GM18526 (cell line): Measurements from ENCODE around the gene LIN52.

Experiments
- POLR2A ChIP-seq: IDR thresholded peaks from 3 replicates; pipeline ENCODE4 v1.6.1; 2011; ENCODE audit not compliant: insufficient read length; ENCODE audit errors: extremely low read depth

Gene LIN52

DNA sequence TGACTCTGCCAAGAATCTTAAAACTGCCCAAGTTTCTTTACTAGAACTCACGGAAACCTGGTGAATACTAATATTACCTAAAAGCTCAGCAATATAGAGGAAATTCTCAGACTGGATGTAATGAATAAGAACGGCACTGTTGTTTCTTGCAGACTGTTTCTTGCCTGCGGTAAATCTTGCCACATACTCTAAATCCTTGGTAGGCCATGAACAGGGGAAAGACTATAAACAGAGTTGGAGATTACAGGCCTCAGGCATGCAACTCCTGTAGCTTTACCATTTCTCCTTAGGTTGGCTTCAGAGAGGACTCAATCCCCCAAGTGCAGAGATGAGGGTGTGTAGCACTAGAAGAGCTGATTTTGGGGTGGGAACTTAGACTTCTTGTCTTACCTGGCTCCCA lies 1.6 kb upstream of the LIN52 start:
- TF ChIP-seq POLR2A: no peak

DNA sequence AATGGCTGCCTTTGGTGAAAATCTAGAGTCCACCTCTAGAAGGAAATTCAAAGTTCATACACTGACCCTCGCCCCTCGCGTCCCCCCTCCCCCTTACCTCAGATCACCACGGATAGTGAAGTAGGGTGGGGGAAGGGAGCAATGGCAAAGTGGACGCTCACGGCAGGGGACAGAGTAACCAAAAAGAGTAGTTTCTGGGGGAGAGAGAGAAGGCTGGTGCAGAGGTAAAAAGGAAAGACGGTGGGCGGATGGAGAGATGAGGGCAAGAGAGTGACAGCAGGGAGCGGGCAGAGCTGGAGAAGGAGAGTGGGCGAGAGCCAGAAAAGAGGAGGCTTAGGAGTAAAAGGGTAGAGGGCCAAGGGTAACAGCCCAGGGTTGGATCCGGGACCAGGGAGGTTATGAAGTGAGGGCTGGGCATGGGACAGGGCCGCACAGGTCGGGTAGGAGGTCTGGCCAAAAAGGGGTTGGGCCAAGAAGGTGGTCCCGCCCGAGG lies 926 bp upstream of the LIN52 start:
- no peak for TF ChIP-seq POLR2A

DNA sequence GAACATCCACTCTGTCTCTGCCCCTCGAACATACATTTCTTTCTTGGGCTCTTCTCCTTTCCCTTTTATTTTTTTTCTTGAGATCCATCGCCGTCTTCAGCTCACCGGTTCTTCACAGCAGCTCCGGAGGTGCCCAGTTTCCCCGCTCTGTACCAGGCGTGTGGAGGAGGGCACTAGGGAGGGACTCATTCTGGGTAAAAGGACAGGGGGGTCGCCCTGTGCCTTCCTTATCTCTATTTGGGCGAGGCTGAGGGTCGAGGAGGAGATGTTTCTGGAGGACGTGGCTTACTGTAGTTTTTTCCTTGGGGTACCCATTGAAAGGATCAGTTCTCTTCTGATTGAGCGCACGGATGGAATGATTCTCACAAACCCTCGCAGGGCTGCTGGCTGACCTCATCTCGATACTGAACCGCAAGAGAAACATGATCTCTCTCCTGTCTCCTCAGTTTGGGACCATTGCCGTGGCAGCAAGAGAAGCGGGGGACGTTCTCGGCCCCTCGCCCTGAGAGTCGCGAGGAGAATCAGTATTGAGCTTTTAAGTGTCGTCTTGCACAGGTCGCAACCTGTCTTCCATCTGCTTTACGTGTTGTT lies 386 bp downstream of the LIN52 start:
- TF ChIP-seq POLR2A: no peak

DNA sequence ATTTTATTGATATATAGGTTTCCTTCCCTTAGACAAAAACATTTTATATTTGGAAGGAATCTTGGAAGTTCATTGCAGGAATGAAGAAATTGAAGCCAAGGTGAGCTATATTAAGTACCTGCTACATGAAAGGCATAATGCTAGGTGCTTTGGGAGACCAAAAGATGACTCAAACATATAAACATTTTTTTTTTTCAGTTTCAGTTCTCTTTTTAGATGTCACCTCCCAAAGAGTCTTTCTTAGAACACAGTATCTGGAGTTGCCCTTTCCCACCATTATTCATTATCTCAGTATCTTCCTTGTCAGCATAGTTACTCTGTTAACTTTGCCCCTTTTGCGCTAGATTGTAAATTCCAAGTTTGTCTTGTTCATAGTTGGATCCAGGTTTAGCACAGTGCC lies 1.1 kb downstream of the LIN52 start:
- no peak for TF ChIP-seq POLR2A

DNA sequence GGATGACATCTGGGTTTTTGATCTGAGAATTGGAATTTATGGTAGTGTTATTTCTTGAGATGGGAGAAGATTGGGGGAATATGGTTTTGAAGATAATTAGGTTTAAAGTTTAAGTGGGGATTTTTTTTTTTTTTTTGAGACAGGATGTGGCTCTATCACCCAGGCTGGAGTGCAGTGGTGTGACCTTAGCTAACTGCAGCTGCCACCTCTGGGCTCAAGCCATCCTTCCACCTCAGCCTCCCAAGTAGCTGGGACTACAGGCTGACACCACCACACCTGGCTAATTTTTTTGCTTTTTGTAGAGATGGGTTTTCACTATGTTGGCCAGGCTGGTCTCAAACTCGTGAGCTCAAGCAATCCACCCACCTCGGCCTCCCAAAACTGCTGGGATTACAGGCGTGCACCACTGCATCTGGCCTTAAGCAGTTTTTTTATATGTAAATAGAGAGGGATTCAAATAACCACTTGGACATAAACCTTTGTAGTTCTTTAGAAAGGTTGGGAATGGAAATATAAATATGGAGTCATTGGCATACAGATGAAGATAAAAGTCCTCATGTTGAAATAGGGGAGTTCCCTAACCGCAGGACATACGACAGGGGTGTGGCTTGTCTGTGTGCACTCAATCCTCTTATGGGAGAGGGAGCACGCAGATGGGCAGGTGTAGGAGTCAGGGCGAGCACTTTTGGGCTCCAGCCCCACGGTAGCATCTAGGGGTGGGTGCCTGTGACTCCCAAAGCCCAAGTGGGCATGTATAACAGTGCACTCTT lies 4.7 kb downstream of the LIN52 start:
- no peak for TF ChIP-seq POLR2A

DNA sequence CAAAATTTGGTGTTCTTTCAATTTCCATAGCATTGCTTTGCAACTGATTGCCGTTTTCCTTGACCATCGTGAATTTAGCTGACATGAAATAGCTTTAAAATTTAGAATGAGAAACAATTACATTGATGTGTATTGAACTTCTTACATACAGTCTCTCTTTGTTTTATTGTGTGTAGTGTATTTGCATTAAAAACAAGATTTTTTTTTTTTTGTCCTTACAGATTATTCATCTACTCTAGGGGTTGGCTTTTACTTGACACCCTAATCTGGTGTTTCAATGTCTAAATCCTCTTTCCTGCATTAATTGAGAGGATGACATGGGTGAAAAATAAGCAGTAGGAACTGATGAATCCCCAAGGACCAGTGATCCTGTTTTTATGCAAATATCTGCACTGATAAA lies 20.6 kb downstream of the LIN52 start:
- no peak for TF ChIP-seq POLR2A

DNA sequence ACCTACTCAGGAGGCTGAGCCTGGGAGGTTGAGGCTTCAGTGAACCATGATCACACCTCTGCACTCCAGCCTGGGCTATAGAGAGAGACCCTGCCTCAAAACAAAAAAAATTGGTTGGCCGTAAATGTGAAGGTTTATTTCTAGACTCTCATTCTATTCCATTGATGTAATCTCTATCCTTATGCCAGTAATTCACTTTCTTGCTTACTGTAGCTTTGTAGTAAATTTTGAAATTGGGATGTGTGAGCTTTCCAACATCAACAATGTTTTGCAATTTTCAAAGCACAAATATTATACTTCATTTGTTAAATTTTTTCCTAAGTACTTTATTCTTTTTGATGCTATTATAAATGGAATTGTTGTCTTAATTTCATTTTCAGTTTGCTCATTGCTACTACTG lies 24.6 kb downstream of the LIN52 start:
- TF ChIP-seq POLR2A: no peak

DNA sequence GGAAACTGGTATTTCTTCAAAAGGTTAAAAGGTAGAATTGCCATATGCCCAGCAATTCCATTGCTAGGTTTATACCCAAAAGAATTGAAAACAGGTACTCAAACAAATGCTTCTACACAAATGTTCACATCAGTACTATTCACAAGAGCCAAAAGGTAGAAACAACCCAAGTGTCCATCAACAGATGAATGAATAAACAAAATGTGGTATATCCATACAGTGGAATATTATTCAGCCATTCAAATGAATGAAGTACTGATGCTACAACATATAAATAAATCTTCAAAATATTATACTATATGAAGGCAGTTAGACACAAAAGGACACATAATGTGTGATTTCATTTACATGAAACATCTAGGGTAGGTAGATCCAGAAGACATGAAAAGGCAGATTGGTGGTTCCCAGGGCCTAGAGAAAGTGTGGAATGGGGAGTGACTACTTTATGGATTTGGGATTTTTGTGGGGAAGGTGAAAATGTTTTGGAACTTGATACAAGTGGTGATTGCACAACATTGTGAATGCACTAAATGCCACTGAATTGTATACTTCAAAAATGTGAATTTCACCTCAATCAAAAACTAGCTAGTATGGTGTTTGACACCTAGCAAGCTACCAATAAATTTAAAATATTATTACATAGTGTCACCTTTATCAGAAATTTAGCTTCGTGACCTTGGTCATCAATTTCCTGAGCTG lies 41.7 kb downstream of the LIN52 start:
- no peak for TF ChIP-seq POLR2A

DNA sequence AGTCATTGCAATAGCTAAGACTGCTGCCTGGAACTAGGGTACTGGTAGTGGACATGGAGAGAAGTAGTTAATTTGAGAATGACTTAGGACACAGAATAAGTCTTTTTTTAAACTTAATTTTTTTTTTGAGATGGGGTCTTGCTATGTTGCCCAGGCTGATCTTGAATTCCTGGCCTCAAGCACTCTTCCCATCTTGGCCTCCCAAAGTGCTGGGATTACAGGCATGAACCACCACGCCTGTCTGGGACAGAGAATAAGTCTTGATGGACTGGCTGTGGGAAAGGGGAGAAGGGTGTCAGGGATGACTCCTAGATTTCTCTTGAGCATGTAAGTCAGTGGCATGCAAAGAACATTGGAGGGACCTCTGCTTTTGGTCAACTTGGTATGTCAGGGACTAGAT lies 42.9 kb downstream of the LIN52 start:
- TF ChIP-seq POLR2A: no peak

DNA sequence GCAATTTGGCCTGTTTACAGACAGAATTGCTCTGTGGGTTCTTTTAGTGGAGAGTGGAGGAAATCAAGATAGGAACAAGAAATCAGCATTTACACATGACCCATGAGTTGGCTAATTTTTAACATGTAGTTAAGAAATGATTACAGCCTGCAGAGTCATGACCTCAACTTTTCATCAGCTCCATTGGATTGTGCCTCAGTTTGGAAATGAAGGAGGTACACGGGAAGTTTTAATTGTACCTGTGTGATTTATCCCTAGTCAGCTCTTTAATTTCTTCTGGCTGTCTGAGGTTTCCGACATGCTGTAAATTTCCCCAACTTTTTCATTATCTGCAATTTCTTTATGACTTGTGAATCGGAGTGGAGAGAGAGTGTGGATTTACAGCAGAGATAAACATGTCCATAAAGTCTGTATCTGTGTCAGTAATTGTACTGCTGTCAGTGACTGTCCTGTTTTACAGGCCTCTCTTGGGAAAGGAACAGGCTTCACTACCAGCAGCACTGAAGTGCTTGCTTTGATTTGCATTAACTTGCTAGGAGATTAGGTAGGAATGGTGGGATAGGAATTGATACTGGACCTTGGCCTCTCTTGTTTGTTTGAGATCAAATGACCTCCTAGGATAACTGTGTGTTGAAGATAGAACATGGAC lies 49.2 kb downstream of the LIN52 start:
- TF ChIP-seq POLR2A: no peak

DNA sequence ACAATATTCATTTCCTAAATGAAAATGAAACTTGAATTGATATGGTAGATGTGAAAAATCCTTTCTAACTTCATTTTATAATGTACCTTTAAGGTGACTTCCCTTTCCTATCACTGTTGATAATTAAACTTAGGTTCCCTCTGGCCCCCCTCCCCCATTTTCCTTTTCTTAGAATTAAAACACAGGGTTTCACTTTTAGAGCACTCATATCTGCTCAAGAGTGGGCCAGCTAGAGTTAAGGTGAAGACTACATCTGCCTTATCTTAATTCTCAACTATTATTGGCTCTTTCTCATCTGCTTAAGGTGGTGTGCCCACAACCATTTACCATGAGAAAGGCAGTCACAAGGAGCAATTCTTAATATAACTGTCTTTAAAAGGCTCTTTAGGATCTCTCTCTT lies 49.7 kb downstream of the LIN52 start:
- TF ChIP-seq POLR2A: no peak

DNA sequence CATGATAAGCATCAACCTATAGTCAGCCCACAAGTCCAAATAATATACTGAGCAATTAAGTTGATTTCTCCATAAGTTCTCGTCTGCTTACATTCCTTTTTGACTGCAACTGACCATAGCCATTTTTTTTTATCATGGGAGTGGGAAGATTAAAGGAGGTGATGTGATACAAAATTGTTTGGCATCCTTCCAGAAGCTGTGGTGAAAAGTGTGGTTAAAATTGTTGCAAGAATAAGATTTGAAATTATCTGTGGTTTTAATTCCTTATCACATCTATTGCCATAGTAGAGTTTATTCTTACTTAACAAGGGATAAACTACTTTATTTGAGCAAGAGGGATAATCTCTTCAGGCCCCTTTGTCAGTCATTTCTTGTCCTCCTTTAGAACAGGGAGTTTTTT lies 50.7 kb downstream of the LIN52 start:
- TF ChIP-seq POLR2A: no peak

DNA sequence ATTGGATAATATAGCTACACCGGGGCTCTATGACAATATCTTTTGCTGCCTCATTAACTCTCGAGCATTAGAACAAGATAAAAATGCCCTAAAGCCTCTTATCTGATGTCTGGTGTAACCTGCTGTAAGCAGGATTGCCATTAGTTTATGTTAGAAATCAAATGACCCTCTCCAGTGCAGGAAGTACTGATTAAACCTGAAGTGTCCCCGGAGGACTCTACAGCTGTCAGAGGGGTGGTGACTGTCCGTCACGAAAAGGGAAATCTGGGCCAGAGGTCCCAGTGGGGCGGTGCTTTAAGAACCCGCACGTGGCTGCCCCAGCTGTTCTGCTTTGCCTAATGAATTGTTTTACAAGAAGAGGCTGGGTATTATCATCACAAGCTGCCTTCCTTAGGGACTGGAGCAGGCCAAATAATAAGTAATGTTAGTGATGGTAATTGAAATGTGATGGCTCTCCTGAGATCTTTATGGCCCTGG lies 55.7 kb downstream of the LIN52 start:
- no peak for TF ChIP-seq POLR2A

DNA sequence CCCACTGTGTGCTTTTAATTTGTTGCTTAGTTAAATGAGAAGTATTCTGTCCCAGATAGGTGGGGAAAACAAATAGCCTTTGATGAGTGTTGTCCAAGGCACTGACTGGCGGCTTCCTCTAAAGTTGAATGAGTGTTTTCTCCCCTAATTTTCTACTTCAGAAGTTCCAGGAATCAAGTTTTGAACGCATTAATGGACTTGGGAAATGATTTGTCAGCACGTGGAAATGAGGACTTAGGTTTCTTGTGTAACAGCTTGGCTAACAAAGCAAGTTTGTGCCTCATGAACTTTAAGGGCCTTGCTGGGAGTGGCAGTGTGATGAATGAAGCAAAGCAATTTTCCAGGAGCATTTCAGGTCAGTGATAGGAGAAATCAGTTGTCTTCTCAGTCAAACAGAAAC lies 56.9 kb downstream of the LIN52 start:
- no peak for TF ChIP-seq POLR2A

DNA sequence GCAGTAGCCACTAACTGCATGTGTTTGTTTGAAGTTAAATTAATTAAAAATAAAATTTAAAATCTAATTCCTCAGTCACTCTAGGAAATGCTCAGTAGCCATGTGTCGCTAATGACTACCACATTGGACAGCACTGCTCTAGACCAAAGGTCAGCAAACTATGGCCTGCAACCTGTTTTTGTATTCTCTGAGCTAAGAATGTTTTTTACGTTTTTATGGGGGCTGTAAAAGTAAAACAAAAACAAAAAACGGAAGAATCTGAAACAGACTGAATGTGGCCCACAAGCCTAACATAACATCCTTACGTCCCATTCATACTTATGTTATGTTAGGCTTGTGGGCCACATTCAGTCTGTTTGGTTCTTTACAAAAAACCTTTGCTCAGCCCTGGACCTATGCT lies 57.8 kb downstream of the LIN52 start:
- TF ChIP-seq POLR2A: no peak

DNA sequence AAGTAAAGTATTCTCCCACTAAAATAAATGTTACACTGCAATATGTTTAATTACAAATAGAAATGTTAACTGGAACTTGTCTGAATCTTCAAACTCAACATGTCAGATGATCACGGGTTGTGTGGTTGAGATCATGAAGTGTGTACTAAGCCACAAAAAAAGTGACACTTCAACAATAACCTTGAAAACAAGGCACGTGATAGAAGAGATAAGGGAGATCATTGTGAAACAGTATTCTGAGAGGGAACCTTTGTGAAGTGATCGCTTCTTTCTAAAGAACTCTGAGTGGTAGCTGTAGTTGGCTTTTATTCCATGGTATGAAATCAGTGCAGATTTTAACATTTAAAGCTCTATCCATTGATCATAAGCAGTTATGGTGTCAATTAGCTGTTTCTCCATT lies 60.0 kb downstream of the LIN52 start:
- TF ChIP-seq POLR2A: no peak
